GM18861 (cell line): ENCODE data around the gene TMEM201.
"Not testable (repeated sequence)": the region's sequence is repeated elsewhere in the genome, so short reads cannot be mapped to it uniquely, and the experiment has no call there.

Source experiments
- ATAC-seq: cut with Tn5 transposase; IDR thresholded peaks from one replicate; pipeline ENCODE4 v1.9.1; 2021; ENCODE audit not compliant: unreplicated experiment

TMEM201 gene

GRCh38 chr1:9588551-9589143 is at the start of gene TMEM201:
TMEM201 (plus strand) TSS chr1:9588911; CDS start chr1:9588931, 20 bp downstream.
- ATAC-seq: peak; percentile 46

- peak; percentile 85 for ATAC-seq
These were observed 49.4 kb upstream of the TMEM201 start, which contains the start of gene SLC25A33 for GRCh38 chr1:9539165-9539828. SLC25A33 (plus strand) TSS chr1:9539465; CDS start chr1:9539692, 227 bp downstream.

GRCh38 chr1:9539829-9540550 is 48.7 kb upstream of the TMEM201 start:
- ATAC-seq: peak; percentile 28

- ATAC-seq: no peak
These were observed 46.3 kb upstream of the TMEM201 start for GRCh38 chr1:9542430-9542829.

GRCh38 chr1:9544926-9545325 is 43.8 kb upstream of the TMEM201 start:
- ATAC-seq: no peak

GRCh38 chr1:9549955-9550546 is 38.7 kb upstream of the TMEM201 start:
- no peak for ATAC-seq

- no peak for ATAC-seq
These were observed 36.7 kb upstream of the TMEM201 start for GRCh38 chr1:9551984-9552383.

GRCh38 chr1:9553736-9554144 is 35.0 kb upstream of the TMEM201 start:
- ATAC-seq: no peak

GRCh38 chr1:9555942-9556341 is 32.8 kb upstream of the TMEM201 start:
- no peak for ATAC-seq

- no peak for ATAC-seq
These were observed 31.1 kb upstream of the TMEM201 start for GRCh38 chr1:9557624-9558023.

GRCh38 chr1:9558271-9558945 is 30.3 kb upstream of the TMEM201 start:
- no peak for ATAC-seq

GRCh38 chr1:9558946-9559545 is 29.7 kb upstream of the TMEM201 start:
- no peak for ATAC-seq

GRCh38 chr1:9559673-9560072 is 29.0 kb upstream of the TMEM201 start:
- no peak for ATAC-seq

GRCh38 chr1:9560090-9560489 is 28.6 kb upstream of the TMEM201 start:
- ATAC-seq: not testable (repeated sequence)

- ATAC-seq: no peak
These were observed 27.3 kb upstream of the TMEM201 start for GRCh38 chr1:9561429-9561828.

GRCh38 chr1:9569267-9569666 is 19.4 kb upstream of the TMEM201 start:
- no peak for ATAC-seq

- not testable (repeated sequence) for ATAC-seq
These were observed 17.7 kb upstream of the TMEM201 start for GRCh38 chr1:9570886-9571529.

GRCh38 chr1:9573723-9574122 is 15.0 kb upstream of the TMEM201 start:
- no peak for ATAC-seq

GRCh38 chr1:9575486-9575885 is 13.2 kb upstream of the TMEM201 start:
- ATAC-seq: no peak

GRCh38 chr1:9576903-9577302 is 11.8 kb upstream of the TMEM201 start:
- ATAC-seq: no peak
